GM20000 (cell line): Measurements from ENCODE around the gene RIBC2.
"Not testable (repeated sequence)": the region's sequence is repeated elsewhere in the genome, so short reads cannot be mapped to it uniquely, and the experiment has no call there.

ENCODE experiments used
- DNase-seq: peaks from one replicate; pipeline ENCODE4 v3.0.0; 2012; ENCODE audit warnings: low spot score
- CTCF ChIP-seq: IDR thresholded peaks from 2 replicates; pipeline ENCODE4 v1.5.1; 2012; ENCODE audit warnings: mild to moderate bottlenecking, control low read depth; ENCODE audit errors: extremely low read depth, missing control alignments

The RIBC2 gene

GRCh38 chr22:45445031-45445710, 31.7 kb downstream of the RIBC2 start:
- no peak for DNase-seq
- TF ChIP-seq CTCF: no peak

GRCh38 chr22:45446216-45446615, 32.7 kb downstream of the RIBC2 start:
- TF ChIP-seq CTCF: no peak
- no peak for DNase-seq

GRCh38 chr22:45447596-45447995, 34.1 kb downstream of the RIBC2 start:
- not testable (repeated sequence) for DNase-seq

- no peak for DNase-seq
- no peak for TF ChIP-seq CTCF
Measured at GRCh38 chr22:45448431-45448830, 34.9 kb downstream of the RIBC2 start.

- DNase-seq: not testable (repeated sequence)
Measured at GRCh38 chr22:45449442-45449841, 35.9 kb downstream of the RIBC2 start.

- TF ChIP-seq CTCF: no peak
- no peak for DNase-seq
Measured at GRCh38 chr22:45450101-45450785, 36.8 kb downstream of the RIBC2 start.

- no peak for DNase-seq
- TF ChIP-seq CTCF: no peak
Measured at GRCh38 chr22:45450921-45451651, 37.6 kb downstream of the RIBC2 start.

- DNase-seq: no peak
- no peak for TF ChIP-seq CTCF
Measured at GRCh38 chr22:45451972-45452371, 38.5 kb downstream of the RIBC2 start.
